H9 (cell line): ENCODE data around the gene GP2. TPM values are rescaled to one million over a fixed set of nuclear protein-coding genes. Genes with fewer than 3 reads are reported as not detected.

Source experiments
- DNase-seq: peaks from one replicate; pipeline ENCODE4 v3.0.0-alpha.2; 2017
- H2AFZ ChIP-seq: one replicate; pipeline ENCODE4 v1.6.1; 2013; ENCODE audit warnings: mild to moderate bottlenecking, low read length, control low read depth, moderate library complexity
- H2AK5ac ChIP-seq: 2 replicates; pipeline ENCODE4 v1.6.1; 2013; ENCODE audit warnings: low read length, control low read depth, mixed read lengths; ENCODE audit not compliant: insufficient read length
- H2BK120ac ChIP-seq: one replicate; pipeline ENCODE4 v1.6.1; 2013; ENCODE audit warnings: low read depth, mild to moderate bottlenecking, low read length, control low read depth, inconsistent platforms; ENCODE audit not compliant: poor library complexity, severe bottlenecking
- H2BK12ac ChIP-seq: 2 replicates; pipeline ENCODE4 v1.6.1; 2013; ENCODE audit warnings: low read length, control low read depth, mixed read lengths, low read depth; ENCODE audit not compliant: insufficient read length
- H2BK15ac ChIP-seq: 2 replicates; pipeline ENCODE4 v1.6.1; 2013; ENCODE audit warnings: low read depth, low read length, control low read depth
- H2BK20ac ChIP-seq: one replicate; pipeline ENCODE4 v1.6.1; 2013; ENCODE audit warnings: low read depth, mild to moderate bottlenecking, low read length, control low read depth, inconsistent platforms; ENCODE audit not compliant: poor library complexity, severe bottlenecking
- H2BK5ac ChIP-seq: 2 replicates; pipeline ENCODE4 v1.6.1; 2013; ENCODE audit warnings: low read length, control low read depth, mixed read lengths; ENCODE audit not compliant: insufficient read length
- H3K14ac ChIP-seq: 2 replicates; pipeline ENCODE4 v1.6.1; 2013; ENCODE audit warnings: low read length, control low read depth; ENCODE audit not compliant: insufficient read depth
- H3K18ac ChIP-seq: 2 replicates; pipeline ENCODE4 v1.6.1; 2013; ENCODE audit warnings: low read depth, mild to moderate bottlenecking, mixed read lengths, low read length, control low read depth; ENCODE audit not compliant: insufficient read length
- H3K23ac ChIP-seq: 2 replicates; pipeline ENCODE4 v1.6.1; 2013; ENCODE audit warnings: low read length, control low read depth, mixed read lengths, low read depth; ENCODE audit not compliant: insufficient read length
- H3K23me2 ChIP-seq: 2 replicates; pipeline ENCODE4 v1.6.1; 2013; ENCODE audit warnings: low read depth, mild to moderate bottlenecking, mixed read lengths, low read length, control low read depth; ENCODE audit not compliant: insufficient read length, poor library complexity, severe bottlenecking
- H3K27ac ChIP-seq: 2 replicates; pipeline ENCODE4 v1.5.1; 2013; ENCODE audit warnings: low read length, control low read depth, mixed read lengths, low read depth; ENCODE audit not compliant: insufficient read length
- H3K27me3 ChIP-seq: 2 replicates; pipeline ENCODE4 v1.6.1; 2013; ENCODE audit warnings: low read length, control low read depth, inconsistent platforms; ENCODE audit not compliant: insufficient read depth
- H3K4ac ChIP-seq: 2 replicates; pipeline ENCODE4 v1.6.1; 2013; ENCODE audit warnings: low read depth, mild to moderate bottlenecking, control low read depth, inconsistent platforms, low read length, moderate library complexity
- H3K4me1 ChIP-seq: 2 replicates; pipeline ENCODE4 v1.6.1; 2013; ENCODE audit warnings: low read length, control low read depth, inconsistent platforms; ENCODE audit not compliant: insufficient read depth
- H3K4me2 ChIP-seq: 2 replicates; pipeline ENCODE4 v1.6.1; 2013; ENCODE audit warnings: low read length, control low read depth, mixed read lengths; ENCODE audit not compliant: insufficient read length, insufficient read depth
- H3K56ac ChIP-seq: 2 replicates; pipeline ENCODE4 v1.6.1; 2013; ENCODE audit warnings: low read depth, mild to moderate bottlenecking, mixed read lengths, low read length, control low read depth; ENCODE audit not compliant: insufficient read length
- H3K79me1 ChIP-seq: 2 replicates; pipeline ENCODE4 v1.6.1; 2013; ENCODE audit warnings: low read depth, mild to moderate bottlenecking, moderate library complexity, low read length, control low read depth, inconsistent platforms; ENCODE audit not compliant: insufficient read depth, poor library complexity, severe bottlenecking
- H3K79me2 ChIP-seq: 2 replicates; pipeline ENCODE4 v1.6.1; 2013; ENCODE audit warnings: low read length, control low read depth, inconsistent platforms; ENCODE audit not compliant: insufficient read depth
- H3K9ac ChIP-seq: 2 replicates; pipeline ENCODE4 v1.6.1; 2013; ENCODE audit warnings: low read length, control low read depth, mixed read lengths; ENCODE audit not compliant: insufficient read length; ENCODE audit errors: extremely low read depth
- H3K9me3 ChIP-seq: one replicate; pipeline ENCODE4 v1.6.1; 2013; ENCODE audit warnings: low read depth, low read length, inconsistent platforms; ENCODE audit not compliant: control insufficient read depth
- H3T11ph ChIP-seq: one replicate; pipeline ENCODE4 v1.6.1; 2013; ENCODE audit warnings: mild to moderate bottlenecking, low read length, control low read depth, inconsistent platforms
- H4K20me1 ChIP-seq: one replicate; pipeline ENCODE4 v1.6.1; 2013; ENCODE audit not compliant: control insufficient read depth, insufficient read length, insufficient read depth
- H4K5ac ChIP-seq: 2 replicates; pipeline ENCODE4 v1.6.1; 2013; ENCODE audit warnings: low read depth, mild to moderate bottlenecking, mixed read lengths, low read length, control low read depth; ENCODE audit not compliant: insufficient read length
- H4K8ac ChIP-seq: replicated peaks from 2 replicates; pipeline ENCODE4 v1.6.1; 2013; ENCODE audit warnings: low read length, control low read depth, mixed read lengths, low read depth; ENCODE audit not compliant: insufficient read length
- H4K91ac ChIP-seq: 2 replicates; pipeline ENCODE4 v1.6.1; 2013; ENCODE audit warnings: low read depth, mild to moderate bottlenecking, moderate library complexity, mixed read lengths, low read length, control low read depth; ENCODE audit not compliant: insufficient read length
- H3K27ac Mint-ChIP-seq, 3 experiments: 2 replicates in 2 of 3; 3 replicates in 1 of 3; pipeline ENCODE4 v1.8.0; 2020 to 2021; ENCODE audit warnings: mixed read lengths in 3 of 3, mild to moderate bottlenecking in 1 of 3, moderate library complexity in 1 of 3
- H3K27me3 Mint-ChIP-seq: 2 replicates; pipeline ENCODE4 v1.8.0; 2021; ENCODE audit warnings: low read depth, mild to moderate bottlenecking, moderate library complexity, mixed read lengths
- H3K36me3 Mint-ChIP-seq, 3 experiments: 2 replicates in 2 of 3; 3 replicates in 1 of 3; pipeline ENCODE4 v1.8.0; 2020 to 2021; ENCODE audit warnings: low read depth in 3 of 3, mixed read lengths in 3 of 3; ENCODE audit not compliant: insufficient read depth in 1 of 3
- H3K4me1 Mint-ChIP-seq, 2 experiments: 2 replicates each; pipeline ENCODE4 v1.8.0; 2020; ENCODE audit warnings: mixed read lengths in 2 of 2
- H3K4me3 Mint-ChIP-seq, 2 experiments: 2 replicates in 1 of 2; 3 replicates in 1 of 2; pipeline ENCODE4 v1.8.0; 2020 to 2021; ENCODE audit warnings: mild to moderate bottlenecking in 2 of 2, mixed read lengths in 2 of 2, moderate library complexity in 1 of 2
- H3K9me3 Mint-ChIP-seq, 2 experiments: 2 replicates in 1 of 2; 3 replicates in 1 of 2; pipeline ENCODE4 v1.8.0; 2020; ENCODE audit warnings: mild to moderate bottlenecking in 2 of 2, mixed read lengths in 2 of 2, moderate library complexity in 1 of 2
- WGBS: extraction: QIAGEN DNeasy Blood & Tissue Kit; methylation state at CpG from one replicate; pipeline ENCODE4 v1.1.7; 2013; ENCODE audit warnings: missing lambda C conversion rate, low lambda C conversion rate, mixed read lengths; ENCODE audit not compliant: insufficient read length; ENCODE audit errors: extremely low coverage; 5-methylcytosine and 5-hydroxymethylcytosine counted together
- total RNA-seq: library from RNA; stranded (reverse); gene quantifications from 2 replicates; pipeline ENCODE4 v1.2.1, GENCODE V29; 2021
- TF ChIP-seq, protein P1 (sequence below): fragments of 200-600 bp; sonication (generic); conservative IDR thresholded peaks from 3 replicates; pipeline ENCODE4 v1.8.0; 2021; ENCODE audit warnings: antibody characterized with exemption, mild to moderate bottlenecking

Gene GP2
- total RNA-seq, 1 experiment from 2014 or later: not detected

DNA sequence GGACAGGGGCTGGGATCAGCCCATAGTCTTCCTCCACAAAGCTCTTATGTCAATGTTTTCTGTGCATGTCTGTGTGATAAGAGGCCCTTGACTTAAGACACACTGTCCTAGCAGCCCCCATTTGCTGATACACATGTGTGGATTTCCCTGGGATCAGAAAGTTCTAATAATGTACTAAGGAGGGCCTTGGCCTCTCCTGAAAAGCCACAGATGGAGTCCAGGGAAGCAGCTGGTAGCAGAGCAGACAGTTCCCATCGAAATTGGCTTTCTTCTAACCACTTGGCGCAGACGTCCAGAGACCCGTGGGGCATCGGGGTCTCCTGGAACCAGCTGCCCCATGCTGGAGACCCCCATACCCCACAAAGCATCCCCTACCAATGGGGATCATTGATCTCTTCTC lies 4.3 kb upstream of the GP2 start:
- Histone ChIP-seq H4K8ac (no peak overlapping the region), H4K20me1 (no peaks in the 10 kb centered on the region), H3K18ac (no peak overlapping the region), H3K27me3 (no peaks in the 10 kb centered on the region), H2AK5ac (no peak overlapping the region), H4K91ac (no peak overlapping the region), H2BK5ac (no peak overlapping the region), H3K27ac (no peak overlapping the region), H3T11ph (no peak overlapping the region), H4K5ac (no peak overlapping the region), H3K79me1 (no peaks in the 10 kb centered on the region), H3K9me3 (no peaks in the 10 kb centered on the region), H2BK120ac (no peak overlapping the region), H3K4me1 (no peaks in the 10 kb centered on the region), H3K9ac (no peak overlapping the region), H2BK15ac (no peak overlapping the region), H3K79me2 (0 out of 2 replicates have a peak, but pooled peaks cover 2% of the 10 kb centered on the region), H3K14ac (no peak overlapping the region), H2AFZ (no peak overlapping the region), H2BK12ac (no peak overlapping the region), H3K23me2 (no peaks in the 10 kb centered on the region), H3K23ac (no peak overlapping the region), H3K4ac (no peak overlapping the region), H3K56ac (no peak overlapping the region), H3K4me2 (no peak overlapping the region), H2BK20ac (no peak overlapping the region)
- H3K9me3 Mint-ChIP-seq: no peaks in the 10 kb centered on the region; a peak in 1 of 5 replicates
- DNase-seq: no peak
- TF ChIP-seq, protein P1, sequence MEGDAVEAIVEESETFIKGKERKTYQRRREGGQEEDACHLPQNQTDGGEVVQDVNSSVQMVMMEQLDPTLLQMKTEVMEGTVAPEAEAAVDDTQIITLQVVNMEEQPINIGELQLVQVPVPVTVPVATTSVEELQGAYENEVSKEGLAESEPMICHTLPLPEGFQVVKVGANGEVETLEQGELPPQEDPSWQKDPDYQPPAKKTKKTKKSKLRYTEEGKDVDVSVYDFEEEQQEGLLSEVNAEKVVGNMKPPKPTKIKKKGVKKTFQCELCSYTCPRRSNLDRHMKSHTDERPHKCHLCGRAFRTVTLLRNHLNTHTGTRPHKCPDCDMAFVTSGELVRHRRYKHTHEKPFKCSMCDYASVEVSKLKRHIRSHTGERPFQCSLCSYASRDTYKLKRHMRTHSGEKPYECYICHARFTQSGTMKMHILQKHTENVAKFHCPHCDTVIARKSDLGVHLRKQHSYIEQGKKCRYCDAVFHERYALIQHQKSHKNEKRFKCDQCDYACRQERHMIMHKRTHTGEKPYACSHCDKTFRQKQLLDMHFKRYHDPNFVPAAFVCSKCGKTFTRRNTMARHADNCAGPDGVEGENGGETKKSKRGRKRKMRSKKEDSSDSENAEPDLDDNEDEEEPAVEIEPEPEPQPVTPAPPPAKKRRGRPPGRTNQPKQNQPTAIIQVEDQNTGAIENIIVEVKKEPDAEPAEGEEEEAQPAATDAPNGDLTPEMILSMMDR: no peak
- no peaks in the 10 kb centered on the region for H3K36me3 Mint-ChIP-seq
- no CpG with 5 or more reads among the region's 5 CpGs for WGBS
- H3K27me3 Mint-ChIP-seq: peaks cover 3% of the 10 kb centered on the region
- H3K4me3 Mint-ChIP-seq: no peak overlapping the region
- H3K27ac Mint-ChIP-seq: no peak overlapping the region
- H3K4me1 Mint-ChIP-seq: peaks cover 2 to 5% of the 10 kb centered on the region in 2 experiments; a peak in 1 of 4 replicates
